Upper lobe of right lung (tissue), 1 donor: ENCODE measurements around the gene NUTM1. TPM values are rescaled to one million over a fixed set of nuclear protein-coding genes. Genes with fewer than 3 reads are reported as not detected.
"Not testable (repeated sequence)": the region's sequence is repeated elsewhere in the genome, so short reads cannot be mapped to it uniquely, and the experiment has no call there.

Source experiments
- ATAC-seq: fragments of 200-7000 bp; cut with Tn5 transposase; one replicate; pipeline ENCODE4 v1.9.1; 2020; ENCODE audit warnings: mild to moderate bottlenecking, moderate library complexity
- DNase-seq: peaks from one replicate; pipeline ENCODE4 v3.0.0-alpha.2; 2020
- H3K27ac ChIP-seq: fragments of 200-600 bp; one replicate; pipeline ENCODE4 v1.8.0; 2022
- H3K27me3 ChIP-seq: fragments of 200-600 bp; one replicate; pipeline ENCODE4 v1.8.0; 2022; ENCODE audit warnings: mild to moderate bottlenecking
- H3K36me3 ChIP-seq: fragments of 200-600 bp; one replicate; pipeline ENCODE4 v1.8.0; 2022
- H3K4me1 ChIP-seq: fragments of 200-600 bp; one replicate; pipeline ENCODE4 v1.8.0; 2022
- H3K4me3 ChIP-seq: fragments of 200-600 bp; one replicate; pipeline ENCODE4 v1.8.0; 2022; ENCODE audit warnings: mild to moderate bottlenecking
- H3K9me3 ChIP-seq: fragments of 200-600 bp; one replicate; pipeline ENCODE4 v1.8.0; 2022
- intact Hi-C: fragments of 100-400 bp; cut with DNase I; formaldehyde crosslinking; loops from one replicate; pipeline ENCODE4 v1.11.0; 2022
- total RNA-seq: library from RNA; stranded (reverse); fragmentation: NEBNext Ultra II Directional; extraction: Animal tissue kit (Norgen Biotek cat#: 25700); gene quantifications from one replicate; pipeline ENCODE4 v1.2.1, GENCODE V29; 2021
- TF ChIP-seq, protein P1 (sequence below): fragments of 200-600 bp; IDR thresholded peaks from one replicate; pipeline ENCODE4 v1.8.0; 2022; ENCODE audit warnings: antibody characterized with exemption
- donor health status: DM: no; HTN: yes; CAD: no; lungs with severe emphysema.

Gene NUTM1
- total RNA-seq, 1 donor from 2014 or later = not detected

DNA sequence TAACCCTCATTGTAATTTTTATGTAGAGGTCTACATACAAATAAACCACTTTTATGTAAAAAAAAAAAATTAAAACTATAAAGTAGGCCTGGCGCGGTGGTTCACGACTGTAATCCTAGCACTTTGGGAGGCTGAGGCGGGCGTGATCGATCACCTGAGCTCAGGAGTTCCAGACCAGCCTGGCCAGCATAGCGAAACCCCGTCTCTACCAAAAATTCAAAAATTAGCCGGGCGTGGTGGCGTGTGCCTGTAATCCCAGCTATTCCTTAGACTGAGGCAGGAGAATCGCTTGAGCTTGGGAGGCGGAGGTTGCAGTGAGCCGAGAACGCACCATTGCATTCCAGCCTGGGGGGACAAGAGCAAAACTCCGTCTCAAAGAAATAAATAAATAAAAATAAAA, 4.8 kb upstream of the NUTM1 start:
- intact Hi-C loops = no loop called here

DNA sequence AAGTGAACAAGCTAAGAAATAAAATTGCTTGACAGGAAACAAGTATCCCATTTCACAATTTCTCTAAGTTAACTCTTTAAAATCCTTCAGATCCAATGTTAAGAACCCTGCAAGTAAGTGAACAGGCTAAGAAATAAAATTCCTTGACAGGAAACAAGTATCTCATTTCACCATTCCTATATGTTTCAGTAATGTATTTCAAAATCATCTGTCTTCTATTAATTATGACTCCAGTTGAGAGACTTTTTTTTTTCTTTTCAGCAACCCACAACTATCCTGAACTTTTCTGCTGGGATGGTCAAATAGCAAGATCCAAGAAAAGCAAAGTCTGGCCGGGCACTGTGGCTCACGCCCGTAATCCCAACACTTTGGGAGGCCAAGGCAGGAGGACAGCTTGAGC, 3.2 kb upstream of the NUTM1 start:
- intact Hi-C loops = no loop called here
- no peaks in the 10 kb centered on the region for H3K9me3 ChIP-seq
- no peak for ATAC-seq
- H3K4me3 ChIP-seq = no peak overlapping the region
- DNase-seq = no peak
- peaks cover 31% of the 10 kb centered on the region for H3K36me3 ChIP-seq
- H3K4me1 ChIP-seq = peaks cover 28% of the 10 kb centered on the region
- H3K27ac ChIP-seq = no peak overlapping the region
- TF ChIP-seq, protein P1, sequence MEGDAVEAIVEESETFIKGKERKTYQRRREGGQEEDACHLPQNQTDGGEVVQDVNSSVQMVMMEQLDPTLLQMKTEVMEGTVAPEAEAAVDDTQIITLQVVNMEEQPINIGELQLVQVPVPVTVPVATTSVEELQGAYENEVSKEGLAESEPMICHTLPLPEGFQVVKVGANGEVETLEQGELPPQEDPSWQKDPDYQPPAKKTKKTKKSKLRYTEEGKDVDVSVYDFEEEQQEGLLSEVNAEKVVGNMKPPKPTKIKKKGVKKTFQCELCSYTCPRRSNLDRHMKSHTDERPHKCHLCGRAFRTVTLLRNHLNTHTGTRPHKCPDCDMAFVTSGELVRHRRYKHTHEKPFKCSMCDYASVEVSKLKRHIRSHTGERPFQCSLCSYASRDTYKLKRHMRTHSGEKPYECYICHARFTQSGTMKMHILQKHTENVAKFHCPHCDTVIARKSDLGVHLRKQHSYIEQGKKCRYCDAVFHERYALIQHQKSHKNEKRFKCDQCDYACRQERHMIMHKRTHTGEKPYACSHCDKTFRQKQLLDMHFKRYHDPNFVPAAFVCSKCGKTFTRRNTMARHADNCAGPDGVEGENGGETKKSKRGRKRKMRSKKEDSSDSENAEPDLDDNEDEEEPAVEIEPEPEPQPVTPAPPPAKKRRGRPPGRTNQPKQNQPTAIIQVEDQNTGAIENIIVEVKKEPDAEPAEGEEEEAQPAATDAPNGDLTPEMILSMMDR = no peak
- H3K27me3 ChIP-seq = no peaks in the 10 kb centered on the region

More for the DNA sequence above, 4.8 kb upstream of the NUTM1 start:
- H3K9me3 ChIP-seq = no peaks in the 10 kb centered on the region
- TF ChIP-seq, protein P1 = no peak
- peak overlapping the region; percentile 73 for H3K4me3 ChIP-seq
- peaks cover 31% of the 10 kb centered on the region for H3K36me3 ChIP-seq
- H3K4me1 ChIP-seq = peaks cover 35% of the 10 kb centered on the region
- DNase-seq (no peak), ATAC-seq (no peak)
- peak overlapping the region; percentile 90 for H3K27ac ChIP-seq
- H3K27me3 ChIP-seq = no peaks in the 10 kb centered on the region

DNA sequence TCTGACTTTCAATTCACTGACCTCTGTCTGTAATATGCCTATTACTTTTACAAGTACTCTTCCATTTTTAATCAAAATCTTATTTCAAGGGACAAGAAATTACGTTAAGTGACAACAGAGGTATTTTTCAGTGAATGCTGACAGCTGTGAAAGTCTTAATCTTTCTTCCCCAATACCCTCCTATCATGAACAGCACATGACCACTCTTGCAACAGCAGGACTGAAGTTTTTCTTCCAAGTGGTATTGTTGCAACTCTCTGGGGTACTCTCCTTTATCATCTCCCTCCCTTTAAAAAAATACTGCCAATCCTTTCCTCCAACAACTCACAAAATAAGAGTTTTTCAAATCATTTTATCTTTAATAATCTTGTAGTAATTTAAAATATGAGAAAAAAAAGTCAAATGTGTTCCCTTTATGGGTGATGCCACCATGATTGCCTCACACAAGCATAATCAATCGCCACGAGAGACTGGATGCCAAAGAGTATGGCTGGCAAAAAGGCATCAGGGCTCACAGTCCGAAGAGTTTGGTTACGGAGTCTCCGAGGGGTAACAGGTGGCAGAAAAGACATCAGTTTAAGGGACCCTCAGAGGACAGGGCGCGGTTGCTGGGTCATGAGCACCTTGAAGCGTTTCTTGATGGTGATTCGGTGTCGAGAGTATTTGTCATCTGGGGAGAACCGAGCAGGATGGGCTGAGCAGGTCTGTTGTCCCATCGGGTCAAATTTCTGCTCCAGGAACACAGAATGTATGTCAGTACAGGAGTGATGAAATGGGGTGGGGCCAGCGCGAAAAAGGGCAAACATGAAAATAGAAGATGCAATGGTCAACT, 1.5 kb upstream of the NUTM1 start:
- no peak overlapping the region for H3K27ac ChIP-seq
- H3K36me3 ChIP-seq = peaks cover 31% of the 10 kb centered on the region
- no peak for ATAC-seq
- intact Hi-C loops = no loop called here
- TF ChIP-seq, protein P1 = no peak
- H3K27me3 ChIP-seq = no peaks in the 10 kb centered on the region
- peak; percentile 53 for DNase-seq
- H3K4me1 ChIP-seq = peaks cover 11% of the 10 kb centered on the region
- H3K4me3 ChIP-seq = peak overlapping the region; percentile 82
- no peaks in the 10 kb centered on the region for H3K9me3 ChIP-seq

DNA sequence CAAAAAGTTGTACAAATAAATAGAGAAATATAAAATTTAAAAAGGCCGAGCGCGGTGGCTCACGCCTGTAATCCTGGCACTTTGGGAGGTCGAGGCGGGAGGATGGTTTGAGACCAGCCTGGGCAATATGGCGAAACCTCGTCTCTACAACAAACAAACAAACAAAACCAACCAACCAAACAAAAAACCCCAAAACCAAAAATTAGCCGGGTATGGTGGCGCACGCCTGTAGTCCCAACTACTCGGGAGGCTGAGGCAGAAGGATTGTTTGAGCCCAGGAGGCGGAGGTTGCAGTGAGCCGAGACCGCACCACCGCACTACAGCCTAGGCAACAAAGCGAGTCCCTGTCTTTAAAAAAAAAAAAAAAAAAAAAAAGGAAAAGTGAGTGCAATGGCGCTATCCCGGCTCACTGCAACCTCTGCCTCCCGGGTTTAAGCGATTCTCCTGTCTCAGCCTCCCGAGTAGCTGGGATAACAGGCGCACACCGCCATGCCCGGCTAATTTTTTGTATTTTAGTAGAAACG, 840 bp upstream of the NUTM1 start:
- Histone ChIP-seq H3K4me3 (peak overlapping the region; percentile 82), H3K27ac (peak overlapping the region; percentile 85), H3K36me3 (peaks cover 31% of the 10 kb centered on the region)
- intact Hi-C loops, H3K4me1 ChIP-seq, ATAC-seq, H3K27me3 ChIP-seq, H3K9me3 ChIP-seq: not testable (repeated sequence)
- peak; percentile 57 for DNase-seq

DNA sequence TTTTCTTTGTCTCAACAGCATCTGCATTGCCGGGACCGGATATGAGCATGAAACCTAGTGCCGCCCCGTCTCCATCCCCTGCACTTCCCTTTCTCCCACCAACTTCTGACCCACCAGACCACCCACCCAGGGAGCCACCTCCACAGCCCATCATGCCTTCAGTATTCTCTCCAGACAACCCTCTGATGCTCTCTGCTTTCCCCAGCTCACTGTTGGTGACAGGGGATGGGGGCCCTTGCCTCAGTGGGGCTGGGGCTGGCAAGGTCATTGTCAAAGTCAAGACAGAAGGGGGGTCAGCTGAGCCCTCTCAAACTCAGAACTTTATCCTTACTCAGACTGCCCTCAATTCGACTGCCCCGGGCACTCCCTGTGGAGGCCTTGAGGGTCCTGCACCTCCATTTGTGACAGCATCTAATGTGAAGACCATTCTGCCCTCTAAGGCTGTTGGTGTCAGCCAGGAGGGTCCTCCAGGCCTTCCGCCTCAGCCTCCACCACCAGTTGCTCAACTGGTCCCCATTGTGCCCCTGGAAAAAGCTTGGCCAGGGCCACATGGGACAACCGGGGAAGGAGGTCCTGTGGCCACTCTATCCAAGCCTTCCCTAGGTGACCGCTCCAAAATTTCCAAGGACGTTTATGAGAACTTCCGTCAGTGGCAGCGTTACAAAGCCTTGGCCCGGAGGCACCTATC, 5.0 kb downstream of the NUTM1 start:
- Histone ChIP-seq H3K27me3 (no peaks in the 10 kb centered on the region), H3K27ac (no peak overlapping the region), H3K4me1 (no peaks in the 10 kb centered on the region), H3K4me3 (no peak overlapping the region), H3K36me3 (no peaks in the 10 kb centered on the region), H3K9me3 (no peaks in the 10 kb centered on the region)
- ATAC-seq = no peak
- intact Hi-C loops = no loop called here
- DNase-seq = peak; percentile 56
- TF ChIP-seq, protein P1 = no peak

DNA sequence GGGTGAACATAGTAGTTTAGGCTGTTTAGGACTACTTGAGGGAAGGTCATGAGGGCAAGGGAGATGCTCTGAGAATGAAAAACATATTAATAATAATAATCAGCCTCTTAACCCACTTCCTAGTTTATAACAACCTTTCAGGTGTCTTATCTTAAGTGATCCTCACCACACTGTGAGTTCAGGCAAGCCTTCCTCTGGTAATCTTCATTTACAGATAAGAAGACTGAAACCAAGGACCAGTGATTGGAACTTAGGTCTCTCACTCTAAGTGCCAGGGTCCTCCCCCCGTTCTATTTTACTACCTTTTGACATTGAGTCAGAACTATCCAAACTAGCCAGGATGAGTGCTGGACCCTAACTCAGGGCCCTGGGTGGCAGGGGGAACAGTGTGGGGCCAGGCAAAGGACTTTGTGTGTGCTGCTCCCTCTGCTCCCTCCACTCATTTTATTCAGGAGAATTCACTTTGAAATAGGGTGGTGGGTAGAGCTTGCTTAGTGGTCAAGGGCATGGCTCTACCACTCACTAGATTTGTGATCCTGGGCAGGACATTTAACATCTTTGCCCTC, 5.7 kb downstream of the NUTM1 start:
- no peak for ATAC-seq
- Histone ChIP-seq H3K27ac (no peak overlapping the region), H3K4me1 (no peaks in the 10 kb centered on the region), H3K9me3 (no peaks in the 10 kb centered on the region), H3K27me3 (no peaks in the 10 kb centered on the region), H3K36me3 (no peaks in the 10 kb centered on the region), H3K4me3 (no peak overlapping the region)
- TF ChIP-seq, protein P1 = no peak
- intact Hi-C loops = no loop called here
- DNase-seq = no peak
